HCT116 (cell line): ENCODE data around the gene RBM26. TPM values are rescaled to one million over a fixed set of nuclear protein-coding genes. Genes with fewer than 3 reads are reported as not detected.
A peak's percentile ranks its signal among the peaks of the same experiment; 100 is the strongest.

Experiments
- ATAC-seq: fragments of 200-7000 bp; cut with Tn5 transposase; 2 replicates; pipeline ENCODE4 v1.9.1; 2020; ENCODE audit warnings: mild to moderate bottlenecking, moderate library complexity
- BruUV-seq: library from RNA; stranded (reverse); fragments of 400-500 nt; replicated peaks from 2 replicates; lab custom pipeline; 2021; lab: Mats Ljungman, UMichigan
- CTCF ChIA-PET: fragments of 300-600 bp; sonication (Branson Sonifier 250); formaldehyde crosslinking; loops from one replicate; lab custom pipeline; 2021; ENCODE audit warnings: antibody characterized with exemption; lab: Charles Lee
- POLR2A ChIA-PET: fragments of 300-600, 350-600 bp; sonication (Branson Sonifier 250); formaldehyde crosslinking; loops from one replicate; lab custom pipeline; 2021; ENCODE audit warnings: antibody characterized with exemption; lab: Charles Lee
- RAD21 ChIA-PET, 2 experiments: fragments of 300-600 bp; sonication (Branson Sonifier 250); formaldehyde crosslinking; loops; one replicate each; lab custom pipeline; 2023; ENCODE audit warnings: low total read pairs in 2 of 2; ENCODE audit not compliant: uncharacterized antibody in 2 of 2, unreplicated experiment in 2 of 2, low non-redundant PET in 1 of 2; lab: Charles Lee
- DNase-seq: peaks from one replicate; pipeline ENCODE4 v3.0.0-alpha.2; 2010; ENCODE audit warnings: low read depth, low spot score
- H2AFZ ChIP-seq: fragments of 200-600 bp; shearing (Covaris generic), sonication (generic); 2 replicates; pipeline ENCODE4 v1.6.1; 2017; ENCODE audit warnings: low read depth, mixed run types, mixed read lengths, antibody characterized with exemption, low read length; ENCODE audit not compliant: poor library complexity, severe bottlenecking
- H3K27ac ChIP-seq: 2 replicates; pipeline ENCODE4 v1.5.1; 2012; ENCODE audit warnings: low read depth, low read length
- H3K27me3 ChIP-seq: fragments of 200-600 bp; sonication (generic); 2 replicates; pipeline ENCODE4 v1.6.1; 2016; ENCODE audit warnings: mixed run types, low read length, mixed read lengths; ENCODE audit not compliant: insufficient read depth
- H3K36me3 ChIP-seq, 2 experiments: fragments of 200-500 bp in 1 of 2; fragments of 200-600 bp in 1 of 2; sonication (Bioruptor generic) in 1 of 2; sonication (generic) in 1 of 2; 2 replicates each; pipeline versions ENCODE4 v1.5.1 to v1.6.1; 2014 to 2016; ENCODE audit warnings: low read length in 2 of 2, inconsistent platforms in 1 of 2, mixed read lengths in 1 of 2, mixed run types in 1 of 2; ENCODE audit not compliant: insufficient read depth in 2 of 2, control insufficient read depth in 1 of 2
- H3K4me1 ChIP-seq, 2 experiments: fragments of 200-600 bp in 1 of 2; sonication (generic) in 1 of 2; 2 replicates each; pipeline versions ENCODE4 v1.5.1 to v1.6.1; 2012 to 2017; ENCODE audit warnings: low read length in 2 of 2, inconsistent platforms in 1 of 2, mild to moderate bottlenecking in 1 of 2, mixed read lengths in 1 of 2, mixed run types in 1 of 2, moderate library complexity in 1 of 2; ENCODE audit not compliant: insufficient read depth in 2 of 2, control insufficient read depth in 1 of 2
- H3K4me2 ChIP-seq: fragments of 200-600 bp; sonication (generic); 2 replicates; pipeline ENCODE4 v1.6.1; 2017; ENCODE audit warnings: mixed run types, low read length, mixed read lengths
- H3K4me3 ChIP-seq, 2 experiments: fragments of 200-600 bp in 1 of 2; sonication (generic) in 1 of 2; replicated peaks in 1 of 2; 2 replicates each; pipeline ENCODE4 v1.5.1; 2011 to 2016; ENCODE audit warnings: low read length in 2 of 2, control low read depth in 1 of 2, low read depth in 1 of 2, mild to moderate bottlenecking in 1 of 2, mixed read lengths in 1 of 2, mixed run types in 1 of 2
- H3K79me2 ChIP-seq: fragments of 200-600 bp; sonication (generic); 2 replicates; pipeline ENCODE4 v1.6.1; 2017; ENCODE audit warnings: mild to moderate bottlenecking, mixed run types, low read length, moderate library complexity, mixed read lengths; ENCODE audit not compliant: insufficient read depth
- H3K9ac ChIP-seq: fragments of 200-600 bp; sonication (generic); 2 replicates; pipeline ENCODE4 v1.6.1; 2016; ENCODE audit warnings: low read length, mixed read lengths
- H3K9me2 ChIP-seq: fragments of 200-600 bp; sonication (generic), shearing (Covaris generic); 2 replicates; pipeline ENCODE4 v1.6.1; 2017; ENCODE audit warnings: mixed run types, mild to moderate bottlenecking, moderate library complexity; ENCODE audit not compliant: insufficient read depth
- H3K9me3 ChIP-seq, 2 experiments: fragments of 200-500 bp in 1 of 2; fragments of 200-600 bp in 1 of 2; sonication (Bioruptor generic) in 1 of 2; sonication (generic) in 1 of 2; 2 replicates each; pipeline ENCODE4 v1.6.1; 2014 to 2017; ENCODE audit warnings: low read length in 2 of 2, mixed read lengths in 2 of 2, inconsistent platforms in 1 of 2, low read depth in 1 of 2, mild to moderate bottlenecking in 1 of 2, mixed run types in 1 of 2, moderate library complexity in 1 of 2; ENCODE audit not compliant: control insufficient read depth in 1 of 2, insufficient read depth in 1 of 2
- H4K20me1 ChIP-seq: fragments of 200-600 bp; sonication (generic), shearing (Covaris generic); 2 replicates; pipeline ENCODE4 v1.6.1; 2017; ENCODE audit warnings: mixed run types, mild to moderate bottlenecking, moderate library complexity; ENCODE audit not compliant: insufficient read depth
- CBX3 ChIP-seq: IDR thresholded peaks from 2 replicates; pipeline ENCODE4 v1.6.1; 2012; ENCODE audit warnings: low read depth
- ELF1 ChIP-seq: IDR thresholded peaks from 2 replicates; pipeline ENCODE4 v1.6.1; 2012; ENCODE audit warnings: low read depth, borderline replicate concordance
- EZH2phosphoT487 ChIP-seq: fragments of 200-600 bp; IDR thresholded peaks from 2 replicates; pipeline ENCODE4 v1.6.1; 2018; ENCODE audit warnings: antibody characterized with exemption, borderline replicate concordance
- FOSL1 ChIP-seq: IDR thresholded peaks from 2 replicates; pipeline ENCODE4 v1.6.1; 2012; ENCODE audit warnings: low read depth
- RAD21 ChIP-seq: IDR thresholded peaks from 2 replicates; pipeline ENCODE4 v1.6.1; 2012; ENCODE audit warnings: low read depth, mild to moderate bottlenecking
- SP1 ChIP-seq: IDR thresholded peaks from 2 replicates; pipeline ENCODE4 v1.6.1; 2012; ENCODE audit warnings: low read depth
- SRF ChIP-seq: IDR thresholded peaks from 2 replicates; pipeline ENCODE4 v1.6.1; 2012; ENCODE audit warnings: low read depth
- YY1 ChIP-seq: IDR thresholded peaks from 2 replicates; pipeline ENCODE4 v1.6.1; 2011; ENCODE audit warnings: low read length, low read depth, moderate library complexity, mild to moderate bottlenecking; ENCODE audit not compliant: insufficient replicate concordance; ENCODE audit errors: extremely low read depth
- ZFX ChIP-seq: fragments of 450-650 bp; IDR thresholded peaks from 2 replicates; pipeline ENCODE4 v1.6.1; 2017
- intact Hi-C: fragments of 100-400 bp; cut with micrococcal nuclease; formaldehyde crosslinking; loops from 2 replicates; pipeline ENCODE4 v1.10.0; 2022
- total RNA-seq: library from RNA; stranded (reverse); gene quantifications from one replicate; pipeline ENCODE4 v1.2.1, GENCODE V29; 2021; ENCODE audit not compliant: unreplicated experiment
- TF ChIP-seq, protein P1 (sequence below), 3 experiments: fragments of 200-600 bp in 1 of 3; sonication (generic) in 1 of 3; IDR thresholded peaks in 2 of 3; conservative IDR thresholded peaks in 1 of 3; 2 replicates each; pipeline ENCODE4 v1.5.1; 2012 to 2017; ENCODE audit warnings: low read depth in 2 of 3, low read length in 2 of 3, antibody characterized with exemption in 1 of 3, borderline replicate concordance in 1 of 3, control low read depth in 1 of 3, mild to moderate bottlenecking in 1 of 3, mixed read lengths in 1 of 3, mixed run types in 1 of 3, moderate library complexity in 1 of 3; ENCODE audit not compliant: insufficient read depth in 1 of 3
- TF ChIP-seq, protein P2 (sequence below): IDR thresholded peaks from 2 replicates; pipeline ENCODE4 v1.6.1; 2012; ENCODE audit warnings: low read depth

RBM26 gene
- total RNA-seq, 1 experiment from 2014 or later, result 52.5 TPM

DNA sequence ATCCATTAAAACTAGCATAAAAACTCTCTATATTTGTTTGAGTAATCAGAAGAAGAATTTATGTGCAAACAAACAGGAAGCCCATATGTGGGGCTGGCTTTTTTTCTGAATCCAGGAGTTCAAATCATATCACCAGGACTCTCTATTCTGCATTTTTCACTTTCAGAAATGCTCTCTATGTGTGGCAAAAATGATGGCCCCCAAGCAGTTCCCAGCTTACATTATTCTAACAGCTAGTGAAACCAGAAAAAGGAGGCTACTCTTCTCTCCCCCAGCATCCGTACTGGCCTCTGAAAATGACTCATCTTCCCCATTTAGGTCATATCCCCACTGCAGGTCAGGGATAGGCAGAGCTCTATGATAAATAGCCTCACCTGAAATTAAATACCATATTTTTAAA lies 20.4 kb downstream of the RBM26 start:
- DNase-seq, result no peak
- no peak for TF ChIP-seq FOSL1
- TF ChIP-seq, protein P1, sequence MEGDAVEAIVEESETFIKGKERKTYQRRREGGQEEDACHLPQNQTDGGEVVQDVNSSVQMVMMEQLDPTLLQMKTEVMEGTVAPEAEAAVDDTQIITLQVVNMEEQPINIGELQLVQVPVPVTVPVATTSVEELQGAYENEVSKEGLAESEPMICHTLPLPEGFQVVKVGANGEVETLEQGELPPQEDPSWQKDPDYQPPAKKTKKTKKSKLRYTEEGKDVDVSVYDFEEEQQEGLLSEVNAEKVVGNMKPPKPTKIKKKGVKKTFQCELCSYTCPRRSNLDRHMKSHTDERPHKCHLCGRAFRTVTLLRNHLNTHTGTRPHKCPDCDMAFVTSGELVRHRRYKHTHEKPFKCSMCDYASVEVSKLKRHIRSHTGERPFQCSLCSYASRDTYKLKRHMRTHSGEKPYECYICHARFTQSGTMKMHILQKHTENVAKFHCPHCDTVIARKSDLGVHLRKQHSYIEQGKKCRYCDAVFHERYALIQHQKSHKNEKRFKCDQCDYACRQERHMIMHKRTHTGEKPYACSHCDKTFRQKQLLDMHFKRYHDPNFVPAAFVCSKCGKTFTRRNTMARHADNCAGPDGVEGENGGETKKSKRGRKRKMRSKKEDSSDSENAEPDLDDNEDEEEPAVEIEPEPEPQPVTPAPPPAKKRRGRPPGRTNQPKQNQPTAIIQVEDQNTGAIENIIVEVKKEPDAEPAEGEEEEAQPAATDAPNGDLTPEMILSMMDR (IDR thresholded peaks at IDR 0.05 in 2 of 3, conservative IDR thresholded peaks at IDR 0.05 in 1 of 3; ENCODE audit: borderline replicate concordance in 1 of 3, insufficient read depth in 1 of 3, low read depth in 2 of 3, low read length in 2 of 3), result no peak
- TF ChIP-seq YY1, result no peak
- TF ChIP-seq EZH2phosphoT487, result no peak
- TF ChIP-seq SRF, result no peak
- TF ChIP-seq SP1, result no peak
- TF ChIP-seq, all 23 proteins: peak for 0
- H3K27me3 ChIP-seq, result no peaks in the 10 kb centered on the region
- no peak overlapping the region for H3K9ac ChIP-seq
- H3K4me3 ChIP-seq, result no peak overlapping the region
- H3K9me2 ChIP-seq, result no peaks in the 10 kb centered on the region
- H3K27ac ChIP-seq, result no peak overlapping the region
- peaks cover 100% of the 10 kb centered on the region for H3K79me2 ChIP-seq
- no peaks in the 10 kb centered on the region for H3K36me3 ChIP-seq
- POLR2A ChIA-PET, result no interaction called here
- H3K9me3 ChIP-seq, result no peaks in the 10 kb centered on the region
- no TSS peak for BruUV-seq
- intact Hi-C loops, result no loop called here
- peaks cover 39% of the 10 kb centered on the region; the same call in 1 of the 2 replicates for H4K20me1 ChIP-seq
- H3K4me2 ChIP-seq, result no peak overlapping the region
- H2AFZ ChIP-seq, result no peak overlapping the region
- peak; percentile 54; the same call in 1 of the 2 replicates for ATAC-seq
- CTCF ChIA-PET, result no interaction called here
- peaks cover 20 to 36% of the 10 kb centered on the region in 2 experiments for H3K4me1 ChIP-seq
- RAD21 ChIA-PET, result no interaction called here

DNA sequence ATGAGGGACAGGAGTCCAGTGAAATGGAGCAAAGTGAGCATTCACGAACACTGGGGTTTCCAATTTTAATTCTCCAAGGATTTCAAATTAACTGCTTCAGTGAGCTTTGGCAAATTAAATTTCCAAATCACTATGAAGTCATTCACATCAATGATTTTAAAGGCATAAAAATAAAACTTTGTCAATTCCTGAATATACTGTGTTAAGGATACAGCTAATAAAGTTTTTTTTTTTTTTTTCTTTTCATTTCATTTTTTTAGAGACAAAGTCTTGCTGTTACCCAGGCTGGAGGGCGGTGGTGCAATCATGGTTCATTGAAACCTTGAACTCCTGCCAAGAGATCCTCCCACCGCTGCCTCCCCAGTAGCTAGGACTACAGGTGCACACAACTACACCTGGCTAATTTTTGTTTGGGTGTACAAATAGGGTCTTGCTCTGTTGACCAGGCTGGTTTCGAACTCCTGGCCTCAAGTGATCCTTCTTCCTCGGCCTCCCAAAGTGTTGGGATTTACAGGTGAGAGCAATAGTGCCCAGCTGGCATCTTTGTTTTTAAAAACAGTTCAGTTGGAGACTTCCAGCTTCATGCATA lies 21.9 kb downstream of the RBM26 start:
- BruUV-seq, result no TSS peak
- intact Hi-C loops, result no loop called here
- CTCF ChIA-PET, result no interaction called here
- ATAC-seq (no peak), DNase-seq (no peak)
- peaks cover 24% of the 10 kb centered on the region; the same call in 1 of the 2 replicates for H4K20me1 ChIP-seq
- H3K27me3 ChIP-seq, result no peaks in the 10 kb centered on the region
- H3K36me3 ChIP-seq, result no peaks in the 10 kb centered on the region; a peak in 1 of 4 replicates
- no peak overlapping the region for H3K9ac ChIP-seq
- H2AFZ ChIP-seq, result no peak overlapping the region
- RAD21 ChIA-PET, result no interaction called here
- peaks cover 20 to 36% of the 10 kb centered on the region in 2 experiments for H3K4me1 ChIP-seq
- no peak overlapping the region for H3K27ac ChIP-seq
- peak overlapping the region; percentile 35 for H3K4me2 ChIP-seq
- H3K4me3 ChIP-seq, result no peak overlapping the region
- H3K9me3 ChIP-seq, result no peaks in the 10 kb centered on the region
- POLR2A ChIA-PET, result interaction anchor here (0.6 kb wide), 1 partner anchor 18 kb away, joined by 3 read pairs; no protein-coding TSS in a partner anchor
- H3K9me2 ChIP-seq, result no peaks in the 10 kb centered on the region
- H3K79me2 ChIP-seq, result peaks cover 100% of the 10 kb centered on the region
- no peak for TF ChIP-seq RAD21
- no peak for TF ChIP-seq CBX3
- no peak for TF ChIP-seq SRF
- TF ChIP-seq, protein P2, sequence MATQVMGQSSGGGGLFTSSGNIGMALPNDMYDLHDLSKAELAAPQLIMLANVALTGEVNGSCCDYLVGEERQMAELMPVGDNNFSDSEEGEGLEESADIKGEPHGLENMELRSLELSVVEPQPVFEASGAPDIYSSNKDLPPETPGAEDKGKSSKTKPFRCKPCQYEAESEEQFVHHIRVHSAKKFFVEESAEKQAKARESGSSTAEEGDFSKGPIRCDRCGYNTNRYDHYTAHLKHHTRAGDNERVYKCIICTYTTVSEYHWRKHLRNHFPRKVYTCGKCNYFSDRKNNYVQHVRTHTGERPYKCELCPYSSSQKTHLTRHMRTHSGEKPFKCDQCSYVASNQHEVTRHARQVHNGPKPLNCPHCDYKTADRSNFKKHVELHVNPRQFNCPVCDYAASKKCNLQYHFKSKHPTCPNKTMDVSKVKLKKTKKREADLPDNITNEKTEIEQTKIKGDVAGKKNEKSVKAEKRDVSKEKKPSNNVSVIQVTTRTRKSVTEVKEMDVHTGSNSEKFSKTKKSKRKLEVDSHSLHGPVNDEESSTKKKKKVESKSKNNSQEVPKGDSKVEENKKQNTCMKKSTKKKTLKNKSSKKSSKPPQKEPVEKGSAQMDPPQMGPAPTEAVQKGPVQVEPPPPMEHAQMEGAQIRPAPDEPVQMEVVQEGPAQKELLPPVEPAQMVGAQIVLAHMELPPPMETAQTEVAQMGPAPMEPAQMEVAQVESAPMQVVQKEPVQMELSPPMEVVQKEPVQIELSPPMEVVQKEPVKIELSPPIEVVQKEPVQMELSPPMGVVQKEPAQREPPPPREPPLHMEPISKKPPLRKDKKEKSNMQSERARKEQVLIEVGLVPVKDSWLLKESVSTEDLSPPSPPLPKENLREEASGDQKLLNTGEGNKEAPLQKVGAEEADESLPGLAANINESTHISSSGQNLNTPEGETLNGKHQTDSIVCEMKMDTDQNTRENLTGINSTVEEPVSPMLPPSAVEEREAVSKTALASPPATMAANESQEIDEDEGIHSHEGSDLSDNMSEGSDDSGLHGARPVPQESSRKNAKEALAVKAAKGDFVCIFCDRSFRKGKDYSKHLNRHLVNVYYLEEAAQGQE, result no peak
- TF ChIP-seq, protein P1 (IDR thresholded peaks at IDR 0.05 in 2 of 3, conservative IDR thresholded peaks at IDR 0.05 in 1 of 3; ENCODE audit: borderline replicate concordance in 1 of 3, insufficient read depth in 1 of 3, low read depth in 2 of 3, low read length in 2 of 3), result no peak
- no peak for TF ChIP-seq ZFX
- no peak for TF ChIP-seq ELF1
